Embryonic facial prominence (tissue), 1 donor: ENCODE results near the gene IMP4.

Source experiments
- DNase-seq: peaks from one replicate; pipeline ENCODE4 v3.0.0-alpha.2; 2016; ENCODE audit errors: extremely low spot score

Gene IMP4

GRCh38 chr2:130357864-130358263 is 15.2 kb downstream of the IMP4 start:
- no peak for DNase-seq

DNA sequence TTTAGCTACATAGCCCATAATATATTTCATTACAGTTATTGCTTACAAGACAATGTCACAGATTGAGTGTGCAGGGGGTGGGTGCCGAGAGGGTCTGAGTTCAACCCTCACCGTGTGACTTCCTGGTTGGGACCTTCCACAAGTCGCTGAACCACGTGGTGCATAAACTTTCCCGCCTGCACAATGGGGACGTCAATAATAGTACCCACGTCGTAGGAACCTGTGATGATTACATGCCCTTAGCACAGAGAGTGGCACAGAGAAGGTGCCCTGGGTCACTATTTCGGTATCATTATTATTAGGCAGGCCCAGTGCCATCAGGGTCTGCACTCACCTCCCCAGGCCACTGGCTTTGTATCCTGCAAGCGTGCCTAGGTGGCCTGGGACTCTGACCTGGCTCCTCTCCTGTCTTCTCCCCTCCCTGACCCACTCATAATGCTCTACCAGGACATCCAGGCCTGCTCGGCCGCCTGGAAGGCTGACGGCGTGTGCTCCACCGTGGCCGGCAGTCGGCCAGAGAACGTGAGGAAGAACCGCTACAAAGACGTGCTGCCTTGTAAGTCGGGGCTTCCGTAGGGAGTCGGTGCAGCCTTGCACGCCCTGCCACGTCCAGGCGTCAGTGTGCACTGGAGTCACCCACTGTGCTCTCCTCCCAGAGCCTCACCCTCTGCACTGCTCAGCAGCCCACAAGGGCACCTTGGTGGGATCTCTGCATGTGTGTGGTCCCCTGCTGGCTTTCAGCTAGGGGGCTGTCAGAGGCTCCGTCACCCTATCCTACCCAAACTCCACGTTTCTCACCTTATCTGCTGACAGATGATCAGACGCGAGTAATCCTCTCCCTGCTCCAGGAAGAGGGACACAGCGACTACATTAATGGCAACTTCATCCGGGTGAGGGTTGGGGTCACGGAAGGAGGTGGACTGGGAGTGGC is 16.0 kb downstream of the IMP4 start:
- no peak for DNase-seq

- DNase-seq: no peak
Observed at GRCh38 chr2:130359466-130359865, 16.8 kb downstream of the IMP4 start.

- DNase-seq: no peak
Observed at GRCh38 chr2:130363479-130363878, 20.8 kb downstream of the IMP4 start.

- DNase-seq: no peak
Observed at GRCh38 chr2:130365075-130365474, 22.4 kb downstream of the IMP4 start.

GRCh38 chr2:130365963-130366362 is 23.3 kb downstream of the IMP4 start:
- no peak for DNase-seq

DNA sequence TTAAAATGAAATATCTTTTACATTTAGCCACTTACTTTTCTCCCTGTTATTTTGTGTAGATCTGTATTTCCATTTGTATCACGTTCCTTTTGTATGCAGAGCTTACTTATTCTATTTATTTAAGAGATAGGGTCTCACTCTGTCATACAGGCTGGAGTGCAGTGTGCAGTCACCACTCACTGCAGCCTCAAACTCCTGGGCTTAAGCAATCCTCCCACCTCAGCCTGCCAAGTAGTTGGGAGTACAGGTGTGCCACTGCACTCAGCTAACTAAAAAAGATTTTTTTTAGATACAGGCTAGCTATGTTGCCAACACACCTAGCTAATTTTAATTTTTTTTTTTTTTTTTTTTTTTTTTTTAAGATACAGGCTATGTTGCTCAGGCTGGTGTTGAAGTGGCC is 24.0 kb downstream of the IMP4 start:
- DNase-seq: no peak

- DNase-seq: no peak
Observed at GRCh38 chr2:130368786-130369185, 26.1 kb downstream of the IMP4 start.

GRCh38 chr2:130369311-130369964 is 26.7 kb downstream of the IMP4 start:
- DNase-seq: no peak

- no peak for DNase-seq
Observed at GRCh38 chr2:130369965-130370341, 27.3 kb downstream of the IMP4 start.

GRCh38 chr2:130370490-130370889 is 27.8 kb downstream of the IMP4 start:
- no peak for DNase-seq

GRCh38 chr2:130371723-130372054 is 29.0 kb downstream of the IMP4 start:
- no peak for DNase-seq

GRCh38 chr2:130372055-130372832 is 29.5 kb downstream of the IMP4 start:
- DNase-seq: no peak

DNA sequence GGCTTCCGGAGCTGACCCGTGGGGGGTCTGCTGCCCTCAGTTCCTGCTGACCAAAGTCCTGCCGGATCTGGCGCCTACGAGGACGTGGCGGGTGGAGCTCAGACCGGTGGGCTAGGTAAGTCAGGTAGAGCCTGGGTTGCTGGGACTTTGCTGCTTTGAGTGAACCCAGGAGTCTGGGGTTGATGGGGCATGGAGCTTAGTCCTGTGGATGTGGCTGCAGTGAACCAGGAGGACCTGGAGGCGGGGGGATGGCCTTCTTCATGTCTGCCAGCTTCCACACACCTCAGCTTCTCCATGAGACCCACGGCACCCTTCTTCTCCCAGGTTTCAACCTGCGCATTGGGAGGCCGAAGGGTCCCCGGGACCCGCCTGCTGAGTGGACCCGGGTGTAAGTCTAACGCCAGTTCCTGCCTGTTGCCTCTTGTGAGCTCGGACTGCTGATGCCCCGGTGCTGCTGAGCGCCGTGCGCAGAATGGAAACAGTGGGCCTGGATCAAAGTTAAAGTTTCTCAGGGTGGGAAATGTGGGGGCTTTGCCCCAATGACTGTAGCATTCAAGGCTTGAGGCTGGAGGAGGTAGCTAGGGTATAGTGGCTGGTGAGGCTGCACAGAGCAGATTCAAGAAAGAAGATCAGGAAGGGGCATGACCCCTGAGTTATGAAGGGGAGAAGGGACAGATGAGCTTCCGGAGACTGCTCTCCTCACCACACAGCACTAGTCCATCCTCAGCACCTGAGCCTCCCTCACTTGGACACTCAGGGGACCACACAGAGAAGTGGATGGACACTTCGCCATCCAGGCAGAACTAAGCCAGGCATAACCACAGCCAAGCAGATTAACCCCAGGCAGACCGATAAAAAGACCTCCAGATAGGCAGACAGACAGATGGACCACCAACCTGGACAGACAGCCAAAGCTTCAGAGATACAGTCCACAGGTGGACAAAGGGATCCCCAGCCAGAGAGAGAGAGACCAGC is 30.4 kb downstream of the IMP4 start:
- no peak for DNase-seq

DNA sequence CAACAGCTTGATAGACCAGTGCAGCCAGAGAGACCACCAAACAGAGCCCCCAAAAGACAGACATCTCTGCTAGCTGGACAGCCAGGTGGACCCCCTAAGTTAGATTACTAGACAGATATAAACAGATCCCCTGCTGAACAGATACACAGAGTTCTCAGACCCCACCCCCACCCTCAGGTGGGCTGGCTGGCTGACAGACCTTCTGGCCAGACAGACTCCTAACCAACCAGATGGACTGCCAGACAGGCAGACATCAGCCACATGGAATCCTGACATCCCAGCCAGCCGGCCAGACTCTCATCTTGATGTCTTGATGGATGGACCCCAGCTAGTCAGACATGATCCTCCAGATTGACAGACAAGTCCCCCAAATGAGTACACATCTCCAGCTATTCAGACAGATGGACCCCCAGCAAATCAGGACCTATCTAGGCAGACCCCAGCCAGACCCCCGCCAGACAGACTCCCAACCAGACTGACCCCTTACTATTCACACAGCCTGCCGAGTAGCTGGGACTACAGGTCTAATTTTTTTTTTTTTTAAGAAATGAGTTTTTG is 31.2 kb downstream of the IMP4 start:
- no peak for DNase-seq

DNA sequence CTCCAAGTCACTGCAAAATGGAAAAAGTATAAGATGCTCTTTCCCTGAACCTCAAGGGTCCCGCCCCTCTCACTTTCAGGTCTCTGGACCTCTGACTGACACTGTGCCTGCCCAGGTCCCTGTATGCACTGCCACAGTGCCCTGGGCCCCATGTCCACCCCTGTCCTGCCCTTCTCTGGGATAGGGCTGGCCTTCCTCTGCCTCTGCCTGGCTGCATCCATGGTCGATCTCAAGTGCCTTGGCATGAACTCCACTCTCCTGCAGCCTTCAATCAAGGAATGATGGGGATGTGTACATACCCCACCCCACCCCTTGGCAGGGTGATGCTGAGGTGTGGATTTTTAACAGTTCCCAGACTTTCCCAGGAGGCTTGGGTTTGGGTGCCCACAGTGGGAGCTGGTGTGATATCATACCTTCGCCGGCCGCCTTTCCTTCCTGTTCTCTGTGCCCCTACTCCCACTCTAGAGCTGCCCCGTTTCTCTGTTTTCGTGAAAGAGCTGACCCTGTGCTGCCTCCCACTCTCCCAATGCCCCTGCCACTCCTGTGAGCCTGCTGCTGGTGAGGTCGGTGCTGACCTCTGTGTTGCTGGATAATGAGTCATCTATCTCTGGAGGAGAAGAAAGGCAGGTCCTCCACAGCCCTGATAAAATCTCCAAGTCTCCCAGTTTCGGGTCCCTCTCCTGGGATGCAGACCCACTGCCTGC is 32.0 kb downstream of the IMP4 start:
- no peak for DNase-seq

DNA sequence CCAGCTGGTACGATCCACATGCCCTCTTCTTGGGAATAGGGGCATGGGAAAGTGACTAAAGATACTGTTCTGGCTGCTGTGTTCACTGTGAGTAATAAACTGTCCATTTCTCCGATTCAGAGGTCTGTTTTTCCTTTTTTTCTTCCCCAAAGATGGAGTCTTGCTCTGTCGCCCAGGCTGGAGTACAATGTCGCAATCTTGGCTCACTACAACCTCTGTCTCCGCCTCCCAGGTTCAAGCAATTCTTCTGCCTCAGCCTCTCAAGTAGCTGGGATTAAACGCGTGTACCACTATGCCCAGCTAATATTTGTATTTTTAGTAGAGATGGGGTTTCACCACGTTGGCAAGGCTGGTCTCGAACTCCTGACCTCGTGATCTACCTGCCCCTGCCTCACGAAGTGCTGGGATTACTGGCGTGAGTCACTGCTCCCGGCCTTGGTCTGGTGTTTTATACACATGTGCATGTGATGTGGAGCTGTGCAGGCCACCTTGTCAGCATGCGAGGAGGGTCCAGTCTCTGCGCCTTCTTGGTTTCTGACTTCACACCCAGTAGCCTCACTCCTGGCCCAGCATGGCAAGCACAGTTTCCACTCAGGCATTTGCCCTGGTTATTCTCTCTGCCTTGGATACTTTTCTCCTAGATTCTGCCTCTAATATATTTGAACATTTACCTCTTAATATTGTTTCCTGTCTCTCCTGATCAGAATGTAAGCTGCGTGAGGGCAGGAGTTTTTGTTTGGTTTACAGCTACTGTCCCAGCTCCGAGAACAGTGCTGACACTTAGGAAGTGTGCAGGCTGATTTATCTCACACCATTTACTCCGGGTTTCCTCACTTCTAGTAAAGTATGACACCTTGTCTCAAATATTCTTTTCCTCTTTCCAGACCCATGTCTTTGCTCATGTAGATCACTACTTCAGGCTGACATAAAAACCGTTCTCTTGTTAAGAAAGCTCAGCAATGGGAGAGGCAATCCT is 32.9 kb downstream of the IMP4 start:
- no peak for DNase-seq

GRCh38 chr2:130376433-130377293 is 34.0 kb downstream of the IMP4 start:
- DNase-seq: no peak
